Neural progenitor cell (in vitro differentiated cells): Measurements from ENCODE around the gene WWOX. TPM values are rescaled to one million over a fixed set of nuclear protein-coding genes. Genes with fewer than 3 reads are reported as not detected.

Source experiments
- DNase-seq: peaks from one replicate; pipeline ENCODE4 v3.0.0-alpha.2; 2016; ENCODE audit warnings: low spot score
- H2AFZ ChIP-seq: fragments of 200-600 bp; sonication (generic); replicated peaks from 2 replicates; pipeline ENCODE4 v1.6.1; 2016; ENCODE audit warnings: antibody characterized with exemption
- H3F3A ChIP-seq: fragments of 200-600 bp; sonication (generic); 2 replicates; pipeline ENCODE4 v1.6.1; 2016; ENCODE audit warnings: antibody characterized with exemption, low read depth
- H3K27ac ChIP-seq: fragments of 200-600 bp; sonication (generic); 2 replicates; pipeline ENCODE4 v1.5.1; 2016; ENCODE audit warnings: mild to moderate bottlenecking
- H3K27me3 ChIP-seq: fragments of 200-600 bp; sonication (generic); 2 replicates; pipeline ENCODE4 v1.6.1; 2016; ENCODE audit warnings: mild to moderate bottlenecking, moderate library complexity
- H3K36me3 ChIP-seq: fragments of 200-600 bp; sonication (generic); 2 replicates; pipeline ENCODE4 v1.5.1; 2016
- H3K4me1 ChIP-seq: fragments of 200-600 bp; sonication (generic); 2 replicates; pipeline ENCODE4 v1.6.1; 2016; ENCODE audit warnings: mixed run types
- H3K4me2 ChIP-seq: fragments of 200-600 bp; sonication (generic); 2 replicates; pipeline ENCODE4 v1.6.1; 2016
- H3K4me3 ChIP-seq: fragments of 200-600 bp; sonication (generic); 2 replicates; pipeline ENCODE4 v1.5.1; 2016
- H3K79me2 ChIP-seq: fragments of 200-600 bp; sonication (generic); 2 replicates; pipeline ENCODE4 v1.6.1; 2016; ENCODE audit warnings: low read depth
- H3K9ac ChIP-seq: fragments of 200-600 bp; sonication (generic); 2 replicates; pipeline ENCODE4 v1.6.1; 2016
- H3K9me3 ChIP-seq: fragments of 200-600 bp; sonication (generic); 2 replicates; pipeline ENCODE4 v1.5.1; 2016; ENCODE audit warnings: low read depth
- H4K20me1 ChIP-seq: fragments of 200-600 bp; sonication (generic); 2 replicates; pipeline ENCODE4 v1.6.1; 2016; ENCODE audit warnings: low read depth
- H3K27ac Mint-ChIP-seq: 3 replicates; pipeline ENCODE4 v1.8.0; 2021; ENCODE audit warnings: mixed read lengths
- H3K27me3 Mint-ChIP-seq: 2 replicates; pipeline ENCODE4 v1.8.0; 2022; ENCODE audit warnings: low read depth, mild to moderate bottlenecking, inconsistent platforms, moderate library complexity, mixed read lengths; ENCODE audit not compliant: insufficient read depth
- H3K36me3 Mint-ChIP-seq: 3 replicates; pipeline ENCODE4 v1.8.0; 2021; ENCODE audit warnings: mixed read lengths
- H3K4me1 Mint-ChIP-seq: 3 replicates; pipeline ENCODE4 v1.8.0; 2021; ENCODE audit warnings: mixed read lengths
- H3K4me3 Mint-ChIP-seq: 3 replicates; pipeline ENCODE4 v1.8.0; 2021; ENCODE audit warnings: mild to moderate bottlenecking, moderate library complexity, mixed read lengths
- H3K9me3 Mint-ChIP-seq: 3 replicates; pipeline ENCODE4 v1.8.0; 2020; ENCODE audit warnings: mixed read lengths
- CTCF ChIP-seq: fragments of 200-600 bp; sonication (generic); IDR thresholded peaks from 2 replicates; pipeline ENCODE4 v1.5.1; 2017; ENCODE audit warnings: antibody characterized with exemption, mild to moderate bottlenecking
- EZH2 ChIP-seq: fragments of 200-600 bp; sonication (generic); IDR thresholded peaks from 2 replicates; pipeline ENCODE4 v1.6.1; 2017; ENCODE audit warnings: antibody characterized with exemption, mild to moderate bottlenecking, moderate library complexity
- EZH2phosphoT487 ChIP-seq: fragments of 200-600 bp; sonication (generic); IDR thresholded peaks from 2 replicates; pipeline ENCODE4 v1.6.1; 2017; ENCODE audit warnings: antibody characterized with exemption
- total RNA-seq: library from RNA; depleted of rRNA; stranded (reverse); fragments of >200 nt; gene quantifications from 2 replicates; pipeline ENCODE4 v1.2.3, GENCODE V29; 2015; ENCODE audit warnings: low replicate concordance

WWOX gene
- total RNA-seq, 1 donor from 2014 or later = 63.7 TPM

- no peaks in the 10 kb centered on the region for H3K9me3 Mint-ChIP-seq
- Histone ChIP-seq H3K4me3 (no peak overlapping the region), H3K4me1 (no peaks in the 10 kb centered on the region), H4K20me1 (no peaks in the 10 kb centered on the region), H3K79me2 (no peaks in the 10 kb centered on the region), H3K27ac (no peak overlapping the region), H3K36me3 (no peaks in the 10 kb centered on the region), H3K9me3 (no peaks in the 10 kb centered on the region), H3K9ac (no peak overlapping the region), H3K27me3 (no peaks in the 10 kb centered on the region), H3K4me2 (no peak overlapping the region), H3F3A (no peaks in the 10 kb centered on the region), H2AFZ (no peak overlapping the region)
- H3K4me3 Mint-ChIP-seq = no peak overlapping the region
- H3K36me3 Mint-ChIP-seq = no peaks in the 10 kb centered on the region
- peaks cover 3% of the 10 kb centered on the region for H3K27me3 Mint-ChIP-seq
- H3K4me1 Mint-ChIP-seq = peaks cover 14% of the 10 kb centered on the region
- DNase-seq = no peak
- H3K27ac Mint-ChIP-seq = no peak overlapping the region
- TF ChIP-seq CTCF = no peak
- no peak for TF ChIP-seq EZH2
- TF ChIP-seq EZH2phosphoT487 = no peak
Observed at GRCh38 chr16:78520470-78520869, 421.0 kb downstream of the WWOX start.

GRCh38 chr16:78522327-78522726 is 422.9 kb downstream of the WWOX start:
- H3K79me2 ChIP-seq = no peaks in the 10 kb centered on the region
- Mint-ChIP-seq H3K27ac (no peak overlapping the region), H3K4me3 (no peak overlapping the region), H3K27me3 (peaks cover 1% of the 10 kb centered on the region), H3K9me3 (no peaks in the 10 kb centered on the region), H3K4me1 (peaks cover 14% of the 10 kb centered on the region), H3K36me3 (no peaks in the 10 kb centered on the region)
- H2AFZ ChIP-seq = no peak overlapping the region
- no peak for TF ChIP-seq CTCF
- no peak for TF ChIP-seq EZH2
- no peak for TF ChIP-seq EZH2phosphoT487
- no peak overlapping the region for H3K4me2 ChIP-seq
- no peaks in the 10 kb centered on the region for H3K27me3 ChIP-seq
- no peaks in the 10 kb centered on the region for H3F3A ChIP-seq
- H4K20me1 ChIP-seq = no peaks in the 10 kb centered on the region
- H3K9ac ChIP-seq = no peak overlapping the region
- no peaks in the 10 kb centered on the region for H3K9me3 ChIP-seq
- DNase-seq = no peak
- H3K27ac ChIP-seq = no peak overlapping the region
- no peaks in the 10 kb centered on the region for H3K36me3 ChIP-seq
- H3K4me3 ChIP-seq = no peak overlapping the region
- no peaks in the 10 kb centered on the region for H3K4me1 ChIP-seq

GRCh38 chr16:78523212-78523985 is 423.9 kb downstream of the WWOX start:
- no peak overlapping the region for H3K27ac Mint-ChIP-seq
- no peaks in the 10 kb centered on the region for H3K9me3 ChIP-seq

More at GRCh38 chr16:78523212-78523985, 423.9 kb downstream of the WWOX start:
- no peak overlapping the region for H2AFZ ChIP-seq
- H3K4me2 ChIP-seq = no peak overlapping the region
- TF ChIP-seq EZH2 = no peak
- TF ChIP-seq EZH2phosphoT487 = no peak
- no peak for TF ChIP-seq CTCF
- no peak overlapping the region for H3K4me3 ChIP-seq
- Mint-ChIP-seq H3K36me3 (peaks cover 4% of the 10 kb centered on the region), H3K4me3 (no peak overlapping the region), H3K27me3 (no peaks in the 10 kb centered on the region), H3K4me1 (peaks cover 14% of the 10 kb centered on the region), H3K9me3 (peaks cover 2% of the 10 kb centered on the region)
- no peaks in the 10 kb centered on the region for H3K79me2 ChIP-seq
- H3K9ac ChIP-seq = no peak overlapping the region
- no peaks in the 10 kb centered on the region for H3K36me3 ChIP-seq
- H3K27ac ChIP-seq = no peak overlapping the region
- H3K27me3 ChIP-seq = no peaks in the 10 kb centered on the region
- DNase-seq = no peak
- H4K20me1 ChIP-seq = no peaks in the 10 kb centered on the region
- no peaks in the 10 kb centered on the region for H3K4me1 ChIP-seq
- no peaks in the 10 kb centered on the region for H3F3A ChIP-seq
